ENCODE measurements around the gene PLEKHG4B. TPM values are rescaled to one million over a fixed set of nuclear protein-coding genes. Genes with fewer than 3 reads are reported as not detected.

PLEKHG4B gene
- total RNA-seq, 1 experiment from 2014 or later: 51.4 TPM

DNA sequence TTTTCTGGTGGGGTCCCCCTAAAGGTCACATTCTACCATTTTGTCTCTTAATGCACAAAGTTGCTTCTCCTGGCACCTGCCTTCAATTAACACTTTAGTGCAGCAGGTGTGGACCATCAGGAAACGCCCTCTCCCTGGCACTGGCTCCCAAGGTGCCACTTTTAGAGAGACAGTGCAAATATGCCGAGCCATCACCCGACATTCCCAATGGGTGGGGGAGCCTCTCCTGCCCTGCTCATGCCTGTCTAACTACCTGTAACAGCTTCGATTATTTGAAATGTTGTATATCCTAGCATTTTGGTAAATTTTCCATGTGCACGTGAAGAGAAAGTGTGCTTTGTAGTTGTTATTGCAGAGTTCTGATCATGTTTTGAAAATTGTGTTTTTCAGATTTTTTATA lies 86.1 kb downstream of the PLEKHG4B start (continued):
- no peak for TF ChIP-seq AFF4 (CRISPR knock-in tag; IDR thresholded peaks at IDR 0.05; ENCODE audit: borderline replicate concordance)

GRCh38 chr5:179401-179800 lies 87.4 kb downstream of the PLEKHG4B start:
- H3K27me3 Mint-ChIP-seq (ENCODE audit: low read depth): no peaks in the 10 kb centered on the region
- TF ChIP-seq AFF4 (CRISPR knock-in tag; IDR thresholded peaks at IDR 0.05; ENCODE audit: borderline replicate concordance) (no peak), JAZF1 (CRISPR knock-in tag; IDR thresholded peaks at IDR 0.05) (no peak), ZNF121 (CRISPR knock-in tag; IDR thresholded peaks at IDR 0.05) (no peak), NR1H2 (CRISPR knock-in tag; IDR thresholded peaks at IDR 0.05) (no peak), MXD4 (CRISPR knock-in tag; IDR thresholded peaks at IDR 0.05; ENCODE audit: borderline replicate concordance) (no peak), CDX4 (CRISPR knock-in tag; IDR thresholded peaks at IDR 0.05; ENCODE audit: borderline replicate concordance) (no peak), TP53 (CRISPR knock-in tag; IDR thresholded peaks at IDR 0.05) (no peak)
- TF ChIP-seq, protein P1, sequence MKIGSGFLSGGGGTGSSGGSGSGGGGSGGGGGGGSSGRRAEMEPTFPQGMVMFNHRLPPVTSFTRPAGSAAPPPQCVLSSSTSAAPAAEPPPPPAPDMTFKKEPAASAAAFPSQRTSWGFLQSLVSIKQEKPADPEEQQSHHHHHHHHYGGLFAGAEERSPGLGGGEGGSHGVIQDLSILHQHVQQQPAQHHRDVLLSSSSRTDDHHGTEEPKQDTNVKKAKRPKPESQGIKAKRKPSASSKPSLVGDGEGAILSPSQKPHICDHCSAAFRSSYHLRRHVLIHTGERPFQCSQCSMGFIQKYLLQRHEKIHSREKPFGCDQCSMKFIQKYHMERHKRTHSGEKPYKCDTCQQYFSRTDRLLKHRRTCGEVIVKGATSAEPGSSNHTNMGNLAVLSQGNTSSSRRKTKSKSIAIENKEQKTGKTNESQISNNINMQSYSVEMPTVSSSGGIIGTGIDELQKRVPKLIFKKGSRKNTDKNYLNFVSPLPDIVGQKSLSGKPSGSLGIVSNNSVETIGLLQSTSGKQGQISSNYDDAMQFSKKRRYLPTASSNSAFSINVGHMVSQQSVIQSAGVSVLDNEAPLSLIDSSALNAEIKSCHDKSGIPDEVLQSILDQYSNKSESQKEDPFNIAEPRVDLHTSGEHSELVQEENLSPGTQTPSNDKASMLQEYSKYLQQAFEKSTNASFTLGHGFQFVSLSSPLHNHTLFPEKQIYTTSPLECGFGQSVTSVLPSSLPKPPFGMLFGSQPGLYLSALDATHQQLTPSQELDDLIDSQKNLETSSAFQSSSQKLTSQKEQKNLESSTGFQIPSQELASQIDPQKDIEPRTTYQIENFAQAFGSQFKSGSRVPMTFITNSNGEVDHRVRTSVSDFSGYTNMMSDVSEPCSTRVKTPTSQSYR (CRISPR knock-in tag; IDR thresholded peaks at IDR 0.05): no peak
- TF ChIP-seq, protein P2, sequence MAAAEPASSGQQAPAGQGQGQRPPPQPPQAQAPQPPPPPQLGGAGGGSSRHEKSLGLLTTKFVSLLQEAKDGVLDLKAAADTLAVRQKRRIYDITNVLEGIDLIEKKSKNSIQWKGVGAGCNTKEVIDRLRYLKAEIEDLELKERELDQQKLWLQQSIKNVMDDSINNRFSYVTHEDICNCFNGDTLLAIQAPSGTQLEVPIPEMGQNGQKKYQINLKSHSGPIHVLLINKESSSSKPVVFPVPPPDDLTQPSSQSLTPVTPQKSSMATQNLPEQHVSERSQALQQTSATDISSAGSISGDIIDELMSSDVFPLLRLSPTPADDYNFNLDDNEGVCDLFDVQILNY (CRISPR knock-in tag; IDR thresholded peaks at IDR 0.05): no peak
- TF ChIP-seq, protein P3, sequence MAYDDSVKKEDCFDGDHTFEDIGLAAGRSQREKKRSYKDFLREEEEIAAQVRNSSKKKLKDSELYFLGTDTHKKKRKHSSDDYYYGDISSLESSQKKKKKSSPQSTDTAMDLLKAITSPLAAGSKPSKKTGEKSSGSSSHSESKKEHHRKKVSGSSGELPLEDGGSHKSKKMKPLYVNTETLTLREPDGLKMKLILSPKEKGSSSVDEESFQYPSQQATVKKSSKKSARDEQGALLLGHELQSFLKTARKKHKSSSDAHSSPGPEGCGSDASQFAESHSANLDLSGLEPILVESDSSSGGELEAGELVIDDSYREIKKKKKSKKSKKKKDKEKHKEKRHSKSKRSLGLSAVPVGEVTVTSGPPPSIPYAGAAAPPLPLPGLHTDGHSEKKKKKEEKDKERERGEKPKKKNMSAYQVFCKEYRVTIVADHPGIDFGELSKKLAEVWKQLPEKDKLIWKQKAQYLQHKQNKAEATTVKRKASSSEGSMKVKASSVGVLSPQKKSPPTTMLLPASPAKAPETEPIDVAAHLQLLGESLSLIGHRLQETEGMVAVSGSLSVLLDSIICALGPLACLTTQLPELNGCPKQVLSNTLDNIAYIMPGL (CRISPR knock-in tag; IDR thresholded peaks at IDR 0.05): no peak
- no peaks in the 10 kb centered on the region for H3K9me3 Mint-ChIP-seq
- CTCF ChIA-PET: interaction anchor here (1.4 kb wide), 1 partner anchor 9 kb away, joined by 9 read pairs; no protein-coding TSS in a partner anchor
- DNase-seq (ENCODE audit: low spot score) (no peak), ATAC-seq (no peak)
- H3K4me1 Mint-ChIP-seq: peaks cover 13% of the 10 kb centered on the region
- H3K27ac Mint-ChIP-seq: no peak overlapping the region
- peaks cover 20% of the 10 kb centered on the region for H3K36me3 Mint-ChIP-seq
- POLR2A ChIA-PET: no interaction called here
- H3K4me3 Mint-ChIP-seq: no peak overlapping the region

Measured in WTC11 (cell line).